K562 (cell line): ENCODE measurements around the gene MLF1. TPM values are rescaled to one million over a fixed set of nuclear protein-coding genes. Genes with fewer than 3 reads are reported as not detected.

ENCODE experiments used
- ATAC-seq: fragments of 200-7000 bp; cut with Tn5 transposase; 3 replicates; pipeline ENCODE4 v1.9.1; 2020; ENCODE audit warnings: moderate library complexity
- BruUV-seq: library from RNA; stranded (reverse); fragments of 400-500 nt; replicated peaks from 2 replicates; lab custom pipeline; 2021; lab: Mats Ljungman, UMichigan
- CTCF ChIA-PET: fragments of 300-600 bp; formaldehyde crosslinking; extraction: SDS; loops from one replicate; lab custom pipeline; 2021; ENCODE audit warnings: low intra/inter-chr PET ratio; lab: Yijun Ruan, JAX
- POLR2A ChIA-PET: fragments of 300-600, 350-650 bp; sonication (Branson Sonifier 250); formaldehyde crosslinking; extraction: SDS; loops from one replicate; lab custom pipeline; 2021; ENCODE audit warnings: antibody characterized with exemption, inconsistent platforms; lab: Yijun Ruan, JAX
- DNase-seq, 4 experiments: peaks; one replicate each; pipeline versions ENCODE4 v3.0.0 to v3.0.0-alpha.2; 2011 to 2018; ENCODE audit warnings: low spot score in 3 of 4, mixed read lengths in 3 of 4; ENCODE audit errors: extremely low read depth in 1 of 4
- FAIRE-seq: peaks from 2 replicates; lab custom pipeline; 2011; peaks lifted over from hg19 to GRCh38; lab: Jason Lieb, UNC
- H2AFZ ChIP-seq: 2 replicates; pipeline ENCODE4 v1.6.0; 2011; ENCODE audit warnings: low read depth, low read length, control low read depth, inconsistent platforms
- H3K27ac ChIP-seq: fragments of 200-600 bp; 3 replicates; pipeline ENCODE4 v1.8.0; 2011; ENCODE audit warnings: low read depth, mild to moderate bottlenecking, control low read depth, inconsistent platforms, low read length, moderate library complexity, mixed read lengths; ENCODE audit errors: extremely low read depth
- H3K27me3 ChIP-seq, 2 experiments: fragments of 300-600 bp in 1 of 2; 2 replicates in 1 of 2; 3 replicates in 1 of 2; pipeline versions ENCODE4 v1.6.0 to v1.8.0; 2011; ENCODE audit warnings: inconsistent platforms in 2 of 2, low read length in 2 of 2, mild to moderate bottlenecking in 1 of 2, mixed read lengths in 1 of 2, moderate library complexity in 1 of 2; ENCODE audit not compliant: control insufficient read depth in 2 of 2, insufficient read depth in 2 of 2
- H3K36me3 ChIP-seq: fragments of 300-600 bp; 3 replicates; pipeline ENCODE4 v1.8.0; 2011; ENCODE audit warnings: mild to moderate bottlenecking, low read length, inconsistent platforms; ENCODE audit not compliant: control insufficient read depth, insufficient read depth
- H3K4me1 ChIP-seq, 2 experiments: fragments of 200-600 bp in 1 of 2; replicated peaks in 1 of 2; 2 replicates in 1 of 2; 3 replicates in 1 of 2; pipeline versions ENCODE4 v1.5.1 to v1.8.0; 2011; ENCODE audit warnings: inconsistent platforms in 2 of 2, low read length in 2 of 2, mild to moderate bottlenecking in 1 of 2, mixed read lengths in 1 of 2, moderate library complexity in 1 of 2; ENCODE audit not compliant: control insufficient read depth in 2 of 2, insufficient read depth in 2 of 2
- H3K4me2 ChIP-seq: 2 replicates; pipeline ENCODE4 v1.6.1; 2011; ENCODE audit warnings: low read length, control low read depth, inconsistent platforms, mixed read lengths; ENCODE audit not compliant: insufficient read depth
- H3K4me3 ChIP-seq: fragments of 200-600 bp; sonication (generic), shearing (Covaris generic); 2 replicates; pipeline ENCODE4 v1.5.1; 2016; ENCODE audit warnings: control low read depth, inconsistent platforms
- H3K79me2 ChIP-seq: fragments of 200-600 bp; 3 replicates; pipeline ENCODE4 v1.8.0; 2011; ENCODE audit warnings: low read length, inconsistent platforms; ENCODE audit not compliant: control insufficient read depth, insufficient read depth
- H3K9ac ChIP-seq, 2 experiments: 2 replicates each; pipeline versions ENCODE4 v1.6.0 to v1.6.1; 2011; ENCODE audit warnings: low read depth in 2 of 2, low read length in 2 of 2, control low read depth in 1 of 2, inconsistent platforms in 1 of 2, mild to moderate bottlenecking in 1 of 2, mixed read lengths in 1 of 2; ENCODE audit not compliant: insufficient read depth in 1 of 2
- H3K9me1 ChIP-seq: one replicate; pipeline ENCODE4 v1.6.0; 2011; ENCODE audit warnings: inconsistent platforms, mild to moderate bottlenecking, low read length, moderate library complexity; ENCODE audit not compliant: control insufficient read depth, insufficient read depth
- H3K9me3 ChIP-seq: replicated peaks from 2 replicates; pipeline ENCODE4 v1.5.1; 2011; ENCODE audit warnings: low read depth, low read length, inconsistent platforms; ENCODE audit not compliant: control insufficient read depth, insufficient read depth
- H4K20me1 ChIP-seq: replicated peaks from 2 replicates; pipeline ENCODE4 v1.6.1; 2011; ENCODE audit warnings: low read length, inconsistent platforms, mixed read lengths; ENCODE audit not compliant: control insufficient read depth, insufficient read depth
- CBFA2T3 ChIP-seq: fragments of 450-650 bp; IDR thresholded peaks from 2 replicates; pipeline ENCODE4 v1.6.1; 2017
- ETS1 ChIP-seq: conservative IDR thresholded peaks from 2 replicates; pipeline ENCODE4 v1.6.1; 2011; ENCODE audit warnings: low read depth, mild to moderate bottlenecking, low read length; ENCODE audit not compliant: control insufficient read depth
- HNRNPK ChIP-seq: fragments of 200-400 bp; formaldehyde crosslinking; IDR thresholded peaks from one replicate; pipeline ENCODE4 v1.6.1; 2018; ENCODE audit warnings: mild to moderate bottlenecking, low read depth, low read length; ENCODE audit not compliant: poor library complexity, severe bottlenecking
- LARP7 ChIP-seq: fragments of 450-650 bp; IDR thresholded peaks from 2 replicates; pipeline ENCODE4 v1.6.1; 2016
- MBD1 ChIP-seq: fragments of 250-450 bp; sonication (Bioruptor Pico); IDR thresholded peaks from 2 replicates; pipeline ENCODE4 v1.8.0; 2022; ENCODE audit warnings: inconsistent platforms
- MXI1 ChIP-seq: IDR thresholded peaks from 2 replicates; pipeline ENCODE4 v1.6.1; 2011; ENCODE audit warnings: low read depth, mild to moderate bottlenecking, improper control_type of control experiment, low read length
- NR3C1 ChIP-seq: sonication (generic); formaldehyde crosslinking; IDR thresholded peaks from 2 replicates; pipeline ENCODE4 v1.8.1; 2022; ENCODE audit warnings: missing genetic modification reagents
- PYGO2 ChIP-seq: fragments of 450-650 bp; IDR thresholded peaks from 2 replicates; pipeline ENCODE4 v1.6.1; 2016; ENCODE audit warnings: mild to moderate bottlenecking, missing genetic modification characterization, moderate library complexity, missing compliant biosample characterization
- SUPT5H ChIP-seq: fragments of 450-650 bp; IDR thresholded peaks from 2 replicates; pipeline ENCODE4 v1.6.1; 2016
- ZNF3 ChIP-seq: fragments of 250-450 bp; sonication (Bioruptor Pico); IDR thresholded peaks from 2 replicates; pipeline ENCODE4 v1.5.0; 2021; ENCODE audit warnings: mild to moderate bottlenecking, moderate library complexity
- ZNF431 ChIP-seq: sonication (generic); formaldehyde crosslinking; IDR thresholded peaks from 2 replicates; pipeline ENCODE4 v1.8.0; 2022; ENCODE audit warnings: mild to moderate bottlenecking, missing genetic modification reagents
- ZNF589 ChIP-seq: fragments of 200-800 bp; sonication (Bioruptor generic); IDR thresholded peaks from 2 replicates; pipeline ENCODE4 v1.6.1; 2016; ENCODE audit warnings: low read depth, missing genetic modification characterization, missing compliant biosample characterization
- ZNF639 ChIP-seq, 2 experiments: fragments of 200-800 bp in 1 of 2; sonication (Bioruptor generic) in 1 of 2; sonication (generic) in 1 of 2; formaldehyde crosslinking in 1 of 2; IDR thresholded peaks in 1 of 2; conservative IDR thresholded peaks in 1 of 2; 2 replicates each; pipeline versions ENCODE4 v1.5.0 to v1.6.1; 2016 to 2020; ENCODE audit warnings: missing compliant biosample characterization in 1 of 2, missing genetic modification characterization in 1 of 2, missing genetic modification reagents in 1 of 2
- WGBS: fragments of 100-300 bp; shearing (Covaris generic); methylation state at CpG from one replicate; pipeline ENCODE4 v1.1.6; 2016; ENCODE audit warnings: low coverage, mixed read lengths; ENCODE audit not compliant: insufficient coverage; ENCODE audit errors: missing lambda C conversion rate; 5-methylcytosine and 5-hydroxymethylcytosine counted together
- in situ Hi-C: fragments of 300-500 bp; cut with MboI; formaldehyde crosslinking; loops from 4 replicates; pipeline ENCODE4 v1.15.0; 2018; ENCODE audit warnings: inconsistent platforms, mixed read lengths
- intact Hi-C: fragments of 100-400 bp; cut with micrococcal nuclease; formaldehyde crosslinking; loops from 2 replicates; pipeline ENCODE4 v1.14.2; 2022
- polyA plus RNA-seq, 8 experiments: library from polyadenylated mRNA; depleted of rRNA in 4 of 8; stranded (reverse) in 5 of 8; unstranded in 3 of 8; fragments of >200 nt; fragmentation: Nextera tagmentation in 2 of 8; fragmentation: Illumina TruSeq in 1 of 8; extraction: Ambion mirVana in 2 of 8; extraction: Trizol in 1 of 8; gene quantifications; 2 replicates each; pipeline versions ENCODE4 v1.2.1 to v1.2.3, GENCODE V29; 2011 to 2014; ENCODE audit warnings: inconsistent platforms in 1 of 8, missing spikeins in 1 of 8
- total RNA-seq, 7 experiments: library from RNA; depleted of rRNA in 6 of 7; stranded (reverse); fragments of >200 nt in 6 of 7; fragmentation: Illumina TruSeq in 2 of 7; extraction: Trizol in 2 of 7; gene quantifications; 2 replicates each; pipeline versions ENCODE4 v1.2.1 to v1.2.3, GENCODE V29; 2011 to 2021; ENCODE audit warnings: low replicate concordance in 1 of 7

MLF1 gene
- total and polyA plus RNA-seq, 9 of the 15 experiments (the other 6 are each of a cell fraction or from before 2014, with no cell fraction given), result 20.4 to 71.0 (median 27.1) TPM

GRCh38 chr3:158590223-158590622 lies 19.2 kb downstream of the MLF1 start (continued):
- no peak for TF ChIP-seq HNRNPK
- TF ChIP-seq MBD1 (CRISPR knock-in tag), result no peak
- no peak for TF ChIP-seq MXI1
- TF ChIP-seq, all 486 proteins: peak for 0

DNA sequence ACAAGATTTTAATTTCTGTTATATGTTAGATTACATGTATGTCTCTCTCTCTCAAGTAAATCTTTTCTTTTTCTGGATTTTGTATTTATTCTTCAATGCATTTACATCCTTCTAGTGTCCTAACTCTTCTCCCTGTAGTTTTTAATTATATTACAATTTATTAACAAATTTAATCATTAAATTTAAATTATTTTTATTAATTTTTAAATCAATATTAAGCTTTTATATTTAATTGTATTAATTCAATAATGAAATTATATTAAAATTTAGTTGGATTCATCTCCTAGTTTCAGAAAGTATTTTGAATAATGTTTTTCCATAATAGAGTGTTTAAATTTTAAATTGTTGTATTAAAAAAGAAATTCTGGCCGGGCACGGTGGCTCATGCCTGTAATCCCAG lies 29.8 kb downstream of the MLF1 start:
- POLR2A ChIA-PET, result no interaction called here
- TF ChIP-seq ZNF589 (CRISPR knock-in tag) (no peak), NR3C1 (CRISPR knock-in tag) (no peak), ZNF3 (no peak), ZNF431 (CRISPR knock-in tag) (no peak), ETS1 (no peak), PYGO2 (tag) (no peak), CBFA2T3 (no peak), LARP7 (no peak), ZNF639 (CRISPR knock-in tag; conservative IDR thresholded peaks at IDR 0.05 in 1 of 2, IDR thresholded peaks at IDR 0.05 in 1 of 2) (no peak), SUPT5H (no peak)
- TF ChIP-seq, all 486 proteins: peak for 0
- intact Hi-C loops (no loop called here), in situ Hi-C loops (no loop called here)
- Histone ChIP-seq H4K20me1 (no peaks in the 10 kb centered on the region), H3K79me2 (no peaks in the 10 kb centered on the region), H3K9ac (no peak overlapping the region), H3K36me3 (0 out of 3 replicates have a peak, but pooled peaks cover 2% of the 10 kb centered on the region), H3K9me1 (no peaks in the 10 kb centered on the region), H3K27ac (no peak overlapping the region), H3K4me3 (no peak overlapping the region), H3K27me3 (no peaks in the 10 kb centered on the region), H3K4me1 (no peaks in the 10 kb centered on the region), H3K4me2 (no peak overlapping the region), H2AFZ (no peak overlapping the region), H3K9me3 (no peaks in the 10 kb centered on the region)
- ATAC-seq (no peak), DNase-seq (no peak), FAIRE-seq (no peak)
- BruUV-seq, result no TSS peak
- 97% methylated on average over 2 of the region's 2 CpGs for WGBS
- CTCF ChIA-PET, result no interaction called here
